ENCODE results near the gene ZDHHC7. TPM values are rescaled to one million over a fixed set of nuclear protein-coding genes. Genes with fewer than 3 reads are reported as not detected.
A peak's percentile ranks its signal among the peaks of the same experiment; 100 is the strongest.

ZDHHC7 gene
- total and polyA plus RNA-seq, 9 of the 15 experiments (the other 6 are each of a cell fraction or from before 2014, with no cell fraction given): 1.7 to 49.7 (median 37.4) TPM

DNA sequence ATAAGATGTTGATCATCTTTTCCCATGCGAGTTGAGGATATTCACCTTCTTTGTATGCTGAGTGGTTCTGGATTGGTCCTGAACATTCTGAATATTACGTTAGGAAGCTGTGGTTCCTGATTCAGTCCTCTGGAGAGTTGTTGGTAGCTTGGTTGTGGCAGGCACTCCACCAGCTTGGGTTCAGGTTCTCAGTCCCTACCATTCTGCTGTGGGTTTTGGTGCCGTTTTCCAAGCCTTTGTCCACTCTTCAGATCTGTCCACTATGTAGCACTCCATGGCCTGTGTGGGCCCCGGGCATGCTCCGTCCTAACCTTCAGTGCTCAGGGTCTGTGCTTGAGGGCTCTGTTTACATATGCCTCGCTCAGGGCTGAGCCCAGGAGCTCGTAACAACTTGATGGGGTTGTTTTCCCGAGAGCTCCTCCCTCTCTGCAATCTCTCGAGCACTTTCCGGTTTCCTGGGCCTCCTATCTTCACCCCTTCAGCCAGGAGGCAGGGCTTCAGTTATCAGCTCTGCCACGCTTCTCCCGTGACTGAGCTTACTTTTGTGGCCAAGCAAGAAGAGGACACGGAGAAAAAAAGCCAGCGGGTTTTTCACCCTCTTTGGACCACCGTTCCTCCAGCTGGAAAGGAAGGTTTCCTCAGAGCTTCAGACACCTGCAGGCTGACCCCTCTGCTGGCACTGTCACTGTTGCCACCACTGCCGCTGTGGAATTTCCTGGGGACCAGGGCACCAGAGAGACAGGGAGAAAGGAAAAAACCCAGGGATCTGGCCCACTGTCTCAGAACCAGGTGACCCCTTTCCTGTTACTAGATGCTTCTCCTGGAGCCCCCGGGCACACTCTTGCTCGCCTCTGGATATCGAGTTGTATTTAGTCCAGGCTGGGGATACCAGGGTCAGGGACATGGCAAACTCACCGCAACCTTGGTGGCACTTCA, 35.9 kb upstream of the ZDHHC7 start (continued):
- TF ChIP-seq SAFB2 (IDR thresholded peaks at IDR 0.05; ENCODE audit: borderline replicate concordance, low read depth, low read length, severe bottlenecking) (no peak), MEF2D (tag; conservative IDR thresholded peaks at IDR 0.05; ENCODE audit: low read depth) (no peak; the same call in 1 of the 2 replicates), NFYB (IDR thresholded peaks at IDR 0.05; ENCODE audit: extremely low read depth, insufficient read length) (no peak), PHF20 (IDR thresholded peaks at IDR 0.05; ENCODE audit: partially characterized antibody) (no peak), ZFP30 (CRISPR knock-in tag; IDR thresholded peaks at IDR 0.05; ENCODE audit: borderline replicate concordance) (no peak), ZBTB8A (IDR thresholded peaks at IDR 0.05; ENCODE audit: partially characterized antibody) (no peak)
- TF ChIP-seq, protein P1, sequence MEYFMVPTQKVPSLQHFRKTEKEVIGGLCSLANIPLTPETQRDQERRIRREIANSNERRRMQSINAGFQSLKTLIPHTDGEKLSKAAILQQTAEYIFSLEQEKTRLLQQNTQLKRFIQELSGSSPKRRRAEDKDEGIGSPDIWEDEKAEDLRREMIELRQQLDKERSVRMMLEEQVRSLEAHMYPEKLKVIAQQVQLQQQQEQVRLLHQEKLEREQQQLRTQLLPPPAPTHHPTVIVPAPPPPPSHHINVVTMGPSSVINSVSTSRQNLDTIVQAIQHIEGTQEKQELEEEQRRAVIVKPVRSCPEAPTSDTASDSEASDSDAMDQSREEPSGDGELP (CRISPR knock-in tag; IDR thresholded peaks at IDR 0.05; ENCODE audit: borderline replicate concordance): peak; percentile 84
- TF ChIP-seq, protein P2, sequence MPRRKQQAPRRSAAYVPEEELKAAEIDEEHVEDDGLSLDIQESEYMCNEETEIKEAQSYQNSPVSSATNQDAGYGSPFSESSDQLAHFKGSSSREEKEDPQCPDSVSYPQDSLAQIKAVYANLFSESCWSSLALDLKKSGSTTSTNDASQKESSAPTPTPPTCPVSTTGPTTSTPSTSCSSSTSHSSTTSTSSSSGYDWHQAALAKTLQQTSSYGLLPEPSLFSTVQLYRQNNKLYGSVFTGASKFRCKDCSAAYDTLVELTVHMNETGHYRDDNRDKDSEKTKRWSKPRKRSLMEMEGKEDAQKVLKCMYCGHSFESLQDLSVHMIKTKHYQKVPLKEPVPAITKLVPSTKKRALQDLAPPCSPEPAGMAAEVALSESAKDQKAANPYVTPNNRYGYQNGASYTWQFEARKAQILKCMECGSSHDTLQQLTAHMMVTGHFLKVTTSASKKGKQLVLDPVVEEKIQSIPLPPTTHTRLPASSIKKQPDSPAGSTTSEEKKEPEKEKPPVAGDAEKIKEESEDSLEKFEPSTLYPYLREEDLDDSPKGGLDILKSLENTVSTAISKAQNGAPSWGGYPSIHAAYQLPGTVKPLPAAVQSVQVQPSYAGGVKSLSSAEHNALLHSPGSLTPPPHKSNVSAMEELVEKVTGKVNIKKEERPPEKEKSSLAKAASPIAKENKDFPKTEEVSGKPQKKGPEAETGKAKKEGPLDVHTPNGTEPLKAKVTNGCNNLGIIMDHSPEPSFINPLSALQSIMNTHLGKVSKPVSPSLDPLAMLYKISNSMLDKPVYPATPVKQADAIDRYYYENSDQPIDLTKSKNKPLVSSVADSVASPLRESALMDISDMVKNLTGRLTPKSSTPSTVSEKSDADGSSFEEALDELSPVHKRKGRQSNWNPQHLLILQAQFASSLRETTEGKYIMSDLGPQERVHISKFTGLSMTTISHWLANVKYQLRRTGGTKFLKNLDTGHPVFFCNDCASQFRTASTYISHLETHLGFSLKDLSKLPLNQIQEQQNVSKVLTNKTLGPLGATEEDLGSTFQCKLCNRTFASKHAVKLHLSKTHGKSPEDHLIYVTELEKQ (CRISPR knock-in tag; IDR thresholded peaks at IDR 0.05): no peak
- TF ChIP-seq, protein P3, sequence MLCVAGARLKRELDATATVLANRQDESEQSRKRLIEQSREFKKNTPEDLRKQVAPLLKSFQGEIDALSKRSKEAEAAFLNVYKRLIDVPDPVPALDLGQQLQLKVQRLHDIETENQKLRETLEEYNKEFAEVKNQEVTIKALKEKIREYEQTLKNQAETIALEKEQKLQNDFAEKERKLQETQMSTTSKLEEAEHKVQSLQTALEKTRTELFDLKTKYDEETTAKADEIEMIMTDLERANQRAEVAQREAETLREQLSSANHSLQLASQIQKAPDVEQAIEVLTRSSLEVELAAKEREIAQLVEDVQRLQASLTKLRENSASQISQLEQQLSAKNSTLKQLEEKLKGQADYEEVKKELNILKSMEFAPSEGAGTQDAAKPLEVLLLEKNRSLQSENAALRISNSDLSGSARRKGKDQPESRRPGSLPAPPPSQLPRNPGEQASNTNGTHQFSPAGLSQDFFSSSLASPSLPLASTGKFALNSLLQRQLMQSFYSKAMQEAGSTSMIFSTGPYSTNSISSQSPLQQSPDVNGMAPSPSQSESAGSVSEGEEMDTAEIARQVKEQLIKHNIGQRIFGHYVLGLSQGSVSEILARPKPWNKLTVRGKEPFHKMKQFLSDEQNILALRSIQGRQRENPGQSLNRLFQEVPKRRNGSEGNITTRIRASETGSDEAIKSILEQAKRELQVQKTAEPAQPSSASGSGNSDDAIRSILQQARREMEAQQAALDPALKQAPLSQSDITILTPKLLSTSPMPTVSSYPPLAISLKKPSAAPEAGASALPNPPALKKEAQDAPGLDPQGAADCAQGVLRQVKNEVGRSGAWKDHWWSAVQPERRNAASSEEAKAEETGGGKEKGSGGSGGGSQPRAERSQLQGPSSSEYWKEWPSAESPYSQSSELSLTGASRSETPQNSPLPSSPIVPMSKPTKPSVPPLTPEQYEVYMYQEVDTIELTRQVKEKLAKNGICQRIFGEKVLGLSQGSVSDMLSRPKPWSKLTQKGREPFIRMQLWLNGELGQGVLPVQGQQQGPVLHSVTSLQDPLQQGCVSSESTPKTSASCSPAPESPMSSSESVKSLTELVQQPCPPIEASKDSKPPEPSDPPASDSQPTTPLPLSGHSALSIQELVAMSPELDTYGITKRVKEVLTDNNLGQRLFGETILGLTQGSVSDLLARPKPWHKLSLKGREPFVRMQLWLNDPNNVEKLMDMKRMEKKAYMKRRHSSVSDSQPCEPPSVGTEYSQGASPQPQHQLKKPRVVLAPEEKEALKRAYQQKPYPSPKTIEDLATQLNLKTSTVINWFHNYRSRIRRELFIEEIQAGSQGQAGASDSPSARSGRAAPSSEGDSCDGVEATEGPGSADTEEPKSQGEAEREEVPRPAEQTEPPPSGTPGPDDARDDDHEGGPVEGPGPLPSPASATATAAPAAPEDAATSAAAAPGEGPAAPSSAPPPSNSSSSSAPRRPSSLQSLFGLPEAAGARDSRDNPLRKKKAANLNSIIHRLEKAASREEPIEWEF (CRISPR knock-in tag; IDR thresholded peaks at IDR 0.05): no peak
- TF ChIP-seq, protein P4, sequence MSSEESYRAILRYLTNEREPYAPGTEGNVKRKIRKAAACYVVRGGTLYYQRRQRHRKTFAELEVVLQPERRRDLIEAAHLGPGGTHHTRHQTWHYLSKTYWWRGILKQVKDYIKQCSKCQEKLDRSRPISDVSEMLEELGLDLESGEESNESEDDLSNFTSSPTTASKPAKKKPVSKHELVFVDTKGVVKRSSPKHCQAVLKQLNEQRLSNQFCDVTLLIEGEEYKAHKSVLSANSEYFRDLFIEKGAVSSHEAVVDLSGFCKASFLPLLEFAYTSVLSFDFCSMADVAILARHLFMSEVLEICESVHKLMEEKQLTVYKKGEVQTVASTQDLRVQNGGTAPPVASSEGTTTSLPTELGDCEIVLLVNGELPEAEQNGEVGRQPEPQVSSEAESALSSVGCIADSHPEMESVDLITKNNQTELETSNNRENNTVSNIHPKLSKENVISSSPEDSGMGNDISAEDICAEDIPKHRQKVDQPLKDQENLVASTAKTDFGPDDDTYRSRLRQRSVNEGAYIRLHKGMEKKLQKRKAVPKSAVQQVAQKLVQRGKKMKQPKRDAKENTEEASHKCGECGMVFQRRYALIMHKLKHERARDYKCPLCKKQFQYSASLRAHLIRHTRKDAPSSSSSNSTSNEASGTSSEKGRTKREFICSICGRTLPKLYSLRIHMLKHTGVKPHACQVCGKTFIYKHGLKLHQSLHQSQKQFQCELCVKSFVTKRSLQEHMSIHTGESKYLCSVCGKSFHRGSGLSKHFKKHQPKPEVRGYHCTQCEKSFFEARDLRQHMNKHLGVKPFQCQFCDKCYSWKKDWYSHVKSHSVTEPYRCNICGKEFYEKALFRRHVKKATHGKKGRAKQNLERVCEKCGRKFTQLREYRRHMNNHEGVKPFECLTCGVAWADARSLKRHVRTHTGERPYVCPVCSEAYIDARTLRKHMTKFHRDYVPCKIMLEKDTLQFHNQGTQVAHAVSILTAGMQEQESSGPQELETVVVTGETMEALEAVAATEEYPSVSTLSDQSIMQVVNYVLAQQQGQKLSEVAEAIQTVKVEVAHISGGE (CRISPR knock-in tag; IDR thresholded peaks at IDR 0.05): peak in 1 of 3 experiments; percentile 79; a peak in 2 of 6 replicates

All from K562 (cell line).